HEK293 (cell line): ENCODE data around the gene PTPN11.
"Not testable (repeated sequence)": the region's sequence is repeated elsewhere in the genome, so short reads cannot be mapped to it uniquely, and the experiment has no call there.

Experiments used
- CTCF ChIP-seq: fragments of 450-650 bp; formaldehyde crosslinking; IDR thresholded peaks from 2 replicates; pipeline ENCODE4 v1.5.1; 2016; ENCODE audit warnings: missing biosample characterization, missing genetic modification characterization
- ELK4 ChIP-seq: IDR thresholded peaks from 2 replicates; pipeline ENCODE4 v1.6.1; 2011; ENCODE audit warnings: mild to moderate bottlenecking, low read depth, low read length, borderline replicate concordance
- KLF9 ChIP-seq: fragments of 450-650 bp; formaldehyde crosslinking; IDR thresholded peaks from 2 replicates; pipeline ENCODE4 v1.5.1; 2016; ENCODE audit warnings: missing biosample characterization, missing genetic modification characterization, low read depth
- PBX3 ChIP-seq: sonication (generic); formaldehyde crosslinking; IDR thresholded peaks from 2 replicates; pipeline ENCODE4 v1.8.1; 2022; ENCODE audit warnings: mild to moderate bottlenecking, moderate library complexity, missing genetic modification reagents
- ZNF138 ChIP-seq: fragments of 450-650 bp; formaldehyde crosslinking; IDR thresholded peaks from 2 replicates; pipeline ENCODE4 v1.5.1; 2016; ENCODE audit warnings: missing biosample characterization, missing genetic modification characterization, borderline replicate concordance
- ZNF274 ChIP-seq, 2 experiments: fragments of 200-500 bp in 1 of 2; fragments of 450-650 bp in 1 of 2; sonication (Bioruptor generic) in 1 of 2; formaldehyde crosslinking in 1 of 2; IDR thresholded peaks; 2 replicates each; pipeline versions ENCODE4 v1.5.1 to v1.6.1; 2014 to 2016; ENCODE audit warnings: borderline replicate concordance in 1 of 2, inconsistent platforms in 1 of 2, low read length in 1 of 2, missing biosample characterization in 1 of 2, missing genetic modification characterization in 1 of 2
- ZNF549 ChIP-seq: fragments of 450-650 bp; IDR thresholded peaks from 2 replicates; pipeline ENCODE4 v1.5.1; 2018; ENCODE audit warnings: missing biosample characterization, missing genetic modification characterization, mild to moderate bottlenecking, inconsistent platforms, moderate library complexity
- TF ChIP-seq, protein P1 (sequence below): fragments of 450-650 bp; formaldehyde crosslinking; IDR thresholded peaks from 2 replicates; pipeline ENCODE4 v1.5.1; 2016; ENCODE audit warnings: missing biosample characterization, missing genetic modification characterization
- TF ChIP-seq, protein P2 (sequence below): fragments of 450-650 bp; formaldehyde crosslinking; IDR thresholded peaks from 2 replicates; pipeline ENCODE4 v1.5.1; 2016; ENCODE audit warnings: missing biosample characterization, missing genetic modification characterization
- TF ChIP-seq, protein P3 (sequence below): fragments of 450-650 bp; formaldehyde crosslinking; IDR thresholded peaks from 2 replicates; pipeline ENCODE4 v1.5.0; 2017; ENCODE audit warnings: missing biosample characterization, missing genetic modification characterization, borderline replicate concordance

DNA sequence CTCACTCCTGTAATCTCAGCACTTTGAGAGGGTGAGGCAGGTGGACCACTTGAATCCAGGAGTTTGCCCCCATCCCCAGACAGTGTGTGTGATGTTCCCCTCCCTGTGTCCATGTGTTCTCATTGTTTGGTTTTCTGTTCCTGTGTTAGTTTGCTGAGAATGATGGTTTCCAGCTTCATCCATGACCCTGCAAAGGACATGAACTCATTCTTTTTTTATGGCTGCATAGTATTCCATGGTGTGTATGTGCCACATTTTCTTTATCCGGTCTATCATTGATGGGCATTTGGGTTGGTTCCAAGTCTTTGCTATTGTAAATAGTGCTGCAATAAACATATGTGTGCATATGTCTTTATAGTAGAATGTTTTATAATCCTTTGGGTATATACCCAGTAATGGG is 38.4 kb downstream of the PTPN11 start:
- TF ChIP-seq ZNF274 (IDR thresholded peaks at IDR 0.05; ENCODE audit: low read length); ZNF274 (tag by site-specific recombination; IDR thresholded peaks at IDR 0.05; ENCODE audit: borderline replicate concordance); ZNF549 (tag by site-specific recombination); PBX3; KLF9; CTCF; ZNF138 (tag by site-specific recombination); ELK4: not testable (repeated sequence)
- TF ChIP-seq, protein P1, sequence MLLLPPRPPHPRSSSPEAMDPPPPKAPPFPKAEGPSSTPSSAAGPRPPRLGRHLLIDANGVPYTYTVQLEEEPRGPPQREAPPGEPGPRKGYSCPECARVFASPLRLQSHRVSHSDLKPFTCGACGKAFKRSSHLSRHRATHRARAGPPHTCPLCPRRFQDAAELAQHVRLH: peak; percentile 62; the same call in 1 of the 2 replicates
- TF ChIP-seq, protein P2, sequence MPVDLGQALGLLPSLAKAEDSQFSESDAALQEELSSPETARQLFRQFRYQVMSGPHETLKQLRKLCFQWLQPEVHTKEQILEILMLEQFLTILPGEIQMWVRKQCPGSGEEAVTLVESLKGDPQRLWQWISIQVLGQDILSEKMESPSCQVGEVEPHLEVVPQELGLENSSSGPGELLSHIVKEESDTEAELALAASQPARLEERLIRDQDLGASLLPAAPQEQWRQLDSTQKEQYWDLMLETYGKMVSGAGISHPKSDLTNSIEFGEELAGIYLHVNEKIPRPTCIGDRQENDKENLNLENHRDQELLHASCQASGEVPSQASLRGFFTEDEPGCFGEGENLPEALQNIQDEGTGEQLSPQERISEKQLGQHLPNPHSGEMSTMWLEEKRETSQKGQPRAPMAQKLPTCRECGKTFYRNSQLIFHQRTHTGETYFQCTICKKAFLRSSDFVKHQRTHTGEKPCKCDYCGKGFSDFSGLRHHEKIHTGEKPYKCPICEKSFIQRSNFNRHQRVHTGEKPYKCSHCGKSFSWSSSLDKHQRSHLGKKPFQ (tag by site-specific recombination): not testable (repeated sequence)
- TF ChIP-seq, protein P3, sequence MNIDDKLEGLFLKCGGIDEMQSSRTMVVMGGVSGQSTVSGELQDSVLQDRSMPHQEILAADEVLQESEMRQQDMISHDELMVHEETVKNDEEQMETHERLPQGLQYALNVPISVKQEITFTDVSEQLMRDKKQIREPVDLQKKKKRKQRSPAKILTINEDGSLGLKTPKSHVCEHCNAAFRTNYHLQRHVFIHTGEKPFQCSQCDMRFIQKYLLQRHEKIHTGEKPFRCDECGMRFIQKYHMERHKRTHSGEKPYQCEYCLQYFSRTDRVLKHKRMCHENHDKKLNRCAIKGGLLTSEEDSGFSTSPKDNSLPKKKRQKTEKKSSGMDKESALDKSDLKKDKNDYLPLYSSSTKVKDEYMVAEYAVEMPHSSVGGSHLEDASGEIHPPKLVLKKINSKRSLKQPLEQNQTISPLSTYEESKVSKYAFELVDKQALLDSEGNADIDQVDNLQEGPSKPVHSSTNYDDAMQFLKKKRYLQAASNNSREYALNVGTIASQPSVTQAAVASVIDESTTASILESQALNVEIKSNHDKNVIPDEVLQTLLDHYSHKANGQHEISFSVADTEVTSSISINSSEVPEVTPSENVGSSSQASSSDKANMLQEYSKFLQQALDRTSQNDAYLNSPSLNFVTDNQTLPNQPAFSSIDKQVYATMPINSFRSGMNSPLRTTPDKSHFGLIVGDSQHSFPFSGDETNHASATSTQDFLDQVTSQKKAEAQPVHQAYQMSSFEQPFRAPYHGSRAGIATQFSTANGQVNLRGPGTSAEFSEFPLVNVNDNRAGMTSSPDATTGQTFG (tag by site-specific recombination): not testable (repeated sequence)
